ENCODE measurements around the gene LAP3.
"Not testable (repeated sequence)": the region's sequence is repeated elsewhere in the genome, so short reads cannot be mapped to it uniquely, and the experiment has no call there.

Gene LAP3

GRCh38 chr4:17576932-17577664 is at the start of gene LAP3:
TSS of gene LAP3 (plus strand) at chr4:17577198. CDS start at chr4:17577466, 268 bp downstream.
- DNase-seq, result peak; percentile 99

- no peak for DNase-seq
Measured at GRCh38 chr4:17528551-17529165, 48.3 kb upstream of the LAP3 start.

- DNase-seq, result no peak
Measured at GRCh38 chr4:17531538-17532285, 45.3 kb upstream of the LAP3 start.

- DNase-seq, result no peak
Measured at GRCh38 chr4:17534705-17535104, 42.3 kb upstream of the LAP3 start.

GRCh38 chr4:17535242-17535641 is 41.8 kb upstream of the LAP3 start:
- no peak for DNase-seq

- DNase-seq, result no peak
Measured at GRCh38 chr4:17535906-17536305, 41.1 kb upstream of the LAP3 start.

- DNase-seq, result not testable (repeated sequence)
Measured at GRCh38 chr4:17537060-17537459, 39.9 kb upstream of the LAP3 start.

GRCh38 chr4:17544205-17544604 is 32.8 kb upstream of the LAP3 start:
- no peak for DNase-seq

GRCh38 chr4:17544831-17545234 is 32.2 kb upstream of the LAP3 start:
- no peak for DNase-seq

GRCh38 chr4:17545374-17546140 is 31.4 kb upstream of the LAP3 start:
- DNase-seq, result no peak

- no peak for DNase-seq
Measured at GRCh38 chr4:17546222-17546621, 30.8 kb upstream of the LAP3 start.

GRCh38 chr4:17546678-17547077 is 30.3 kb upstream of the LAP3 start:
- no peak for DNase-seq

- no peak for DNase-seq
Measured at GRCh38 chr4:17550549-17550948, 26.4 kb upstream of the LAP3 start.

GRCh38 chr4:17552427-17552826 is 24.6 kb upstream of the LAP3 start:
- DNase-seq, result no peak

GRCh38 chr4:17554568-17554967 is 22.4 kb upstream of the LAP3 start:
- no peak for DNase-seq

GRCh38 chr4:17556498-17556897 is 20.5 kb upstream of the LAP3 start:
- DNase-seq, result no peak

GRCh38 chr4:17557880-17558279 is 19.1 kb upstream of the LAP3 start:
- DNase-seq, result no peak

- no peak for DNase-seq
Measured at GRCh38 chr4:17558941-17559708, 17.9 kb upstream of the LAP3 start.

- DNase-seq, result no peak
Measured at GRCh38 chr4:17559709-17560048, 17.3 kb upstream of the LAP3 start.

GRCh38 chr4:17560065-17560673 is 16.8 kb upstream of the LAP3 start:
- no peak for DNase-seq

- no peak for DNase-seq
Measured at GRCh38 chr4:17561195-17561909, 15.6 kb upstream of the LAP3 start.

Data from stimulated activated CD4-positive, alpha-beta T cell treated with anti-CD3 and anti-CD28 coated beads, Interleukin-12 subunit alpha, Interleukin-12 subunit beta, amount 100 ng/mL, for 4 hours (primary cell).